Gastrocnemius medialis (tissue), 4 donors: ENCODE results near the gene ATXN7. TPM values are rescaled to one million over a fixed set of nuclear protein-coding genes. Genes with fewer than 3 reads are reported as not detected.

ENCODE experiments used
- ATAC-seq, 2 donors: fragments of 150-250 bp; one replicate each; pipeline ENCODE4 v1.9.1; 2016
- DNase-seq, 2 donors: peaks; one replicate each; pipeline ENCODE4 v3.0.0-alpha.2; 2019
- H3K27ac ChIP-seq, 4 donors: fragments of 200-600 bp; sonication (generic); 1 replicate in 1 of 4; 2 replicates in 3 of 4; pipeline ENCODE4 v1.5.1; 2016 to 2018; ENCODE audit warnings: mild to moderate bottlenecking in 2 of 4, moderate library complexity in 1 of 4
- H3K27me3 ChIP-seq, 3 donors: fragments of 200-600 bp; sonication (generic) in 2 of 3; 1 replicate in 1 of 3; 2 replicates in 2 of 3; pipeline versions ENCODE4 v1.5.1 to v1.6.0; 2016 to 2019; ENCODE audit warnings: mild to moderate bottlenecking in 1 of 3, moderate library complexity in 1 of 3
- H3K36me3 ChIP-seq, 2 donors: fragments of 200-600 bp; sonication (generic) in 1 of 2; one replicate each; pipeline ENCODE4 v1.5.1; 2017 to 2018
- H3K4me1 ChIP-seq, 2 donors: fragments of 200-600 bp; sonication (generic) in 1 of 2; one replicate each; pipeline ENCODE4 v1.5.1; 2016 to 2017; ENCODE audit warnings: mild to moderate bottlenecking in 2 of 2
- H3K4me3 ChIP-seq, 4 donors: fragments of 200-600 bp; sonication (generic) in 3 of 4; 1 replicate in 1 of 4; 2 replicates in 3 of 4; pipeline ENCODE4 v1.5.1; 2016 to 2019; ENCODE audit warnings: mild to moderate bottlenecking in 2 of 4
- H3K9me3 ChIP-seq, 3 donors: fragments of 200-600 bp; sonication (generic) in 2 of 3; 1 replicate in 1 of 3; 2 replicates in 2 of 3; pipeline ENCODE4 v1.5.1; 2016 to 2019
- CTCF ChIP-seq, 5 experiments: fragments of 450-650 bp in 3 of 5; fragments of 200-600 bp in 2 of 5; sonication (generic) in 2 of 5; IDR thresholded peaks in 4 of 5; conservative IDR thresholded peaks in 1 of 5; 1 replicate in 4 of 5; 2 replicates in 1 of 5; pipeline ENCODE4 v1.5.1; 2016 to 2019; ENCODE audit warnings: antibody characterized with exemption in 5 of 5, mild to moderate bottlenecking in 3 of 5, moderate library complexity in 3 of 5
- POLR2A ChIP-seq, 2 donors: fragments of 450-650 bp; IDR thresholded peaks; one replicate each; pipeline ENCODE4 v1.6.1; 2017; ENCODE audit warnings: antibody characterized with exemption in 2 of 2, mild to moderate bottlenecking in 2 of 2, moderate library complexity in 2 of 2
- in situ Hi-C, 4 donors: fragments of 200-750 bp; cut with MboI; loops; one replicate each; pipeline versions ENCODE4 v1.15.0 to v1.8.0; 2017; ENCODE audit warnings: low sequenced_read_pairs in 4 of 4
- intact Hi-C: fragments of 100-400 bp; cut with DNase I; formaldehyde crosslinking; loops from one replicate; pipeline ENCODE4 v1.15.1; 2023; ENCODE audit warnings: low total_unique reads
- total RNA-seq, 4 donors: library from RNA; depleted of rRNA; stranded (reverse); fragments of >200 nt; gene quantifications; one replicate each; pipeline versions ENCODE4 v1.1.0 to v1.2.3, GENCODE V29; 2016

The ATXN7 gene
- total RNA-seq, 4 donors from 2014 or later, result 14.5 to 27.4 (median 23.7) TPM

GRCh38 chr3:63895422-63896189 is 31.9 kb downstream of the ATXN7 start:
- H3K27ac ChIP-seq, result no peak overlapping the region
- in situ Hi-C loops, result no loop called here
- H3K27me3 ChIP-seq, result no peaks in the 10 kb centered on the region
- no peak for TF ChIP-seq POLR2A (IDR thresholded peaks at IDR 0.05)
- no peak for TF ChIP-seq CTCF (IDR thresholded peaks at IDR 0.05 in 4 of 5, conservative IDR thresholded peaks at IDR 0.05 in 1 of 5)
- intact Hi-C loops, result no loop called here
- peaks cover 23 to 35% of the 10 kb centered on the region in 2 donors for H3K4me1 ChIP-seq
- H3K9me3 ChIP-seq, result no peaks in the 10 kb centered on the region
- DNase-seq (no peak), ATAC-seq (no peak)
- no peaks in the 10 kb centered on the region for H3K36me3 ChIP-seq
- H3K4me3 ChIP-seq, result no peak overlapping the region

GRCh38 chr3:63896332-63897030 is 32.8 kb downstream of the ATXN7 start:
- Histone ChIP-seq H3K36me3 (no peaks in the 10 kb centered on the region), H3K9me3 (no peaks in the 10 kb centered on the region), H3K27ac (no peak overlapping the region), H3K4me1 (peaks cover 23 to 35% of the 10 kb centered on the region in 2 donors), H3K27me3 (no peaks in the 10 kb centered on the region), H3K4me3 (no peak overlapping the region)
- in situ Hi-C loops, result no loop called here
- no peak for ATAC-seq
- intact Hi-C loops, result no loop called here
- no peak for DNase-seq
- TF ChIP-seq POLR2A (IDR thresholded peaks at IDR 0.05), result no peak
- no peak for TF ChIP-seq CTCF (IDR thresholded peaks at IDR 0.05 in 4 of 5, conservative IDR thresholded peaks at IDR 0.05 in 1 of 5)

GRCh38 chr3:63900010-63900409 is 36.3 kb downstream of the ATXN7 start:
- ATAC-seq (no peak), DNase-seq (no peak)
- no peaks in the 10 kb centered on the region for H3K27me3 ChIP-seq
- in situ Hi-C loops, result no loop called here
- intact Hi-C loops, result no loop called here
- H3K36me3 ChIP-seq, result no peaks in the 10 kb centered on the region
- H3K4me1 ChIP-seq, result peaks cover 23 to 25% of the 10 kb centered on the region in 2 donors
- TF ChIP-seq POLR2A (IDR thresholded peaks at IDR 0.05) (no peak), CTCF (IDR thresholded peaks at IDR 0.05 in 4 of 5, conservative IDR thresholded peaks at IDR 0.05 in 1 of 5) (no peak)
- no peak overlapping the region for H3K27ac ChIP-seq
- no peaks in the 10 kb centered on the region for H3K9me3 ChIP-seq
- no peak overlapping the region for H3K4me3 ChIP-seq

- in situ Hi-C loops (no loop called here), intact Hi-C loops (no loop called here)
- Histone ChIP-seq H3K4me1 (peaks cover 21 to 23% of the 10 kb centered on the region in 2 donors), H3K27ac (no peak overlapping the region), H3K27me3 (no peaks in the 10 kb centered on the region), H3K9me3 (no peaks in the 10 kb centered on the region), H3K36me3 (no peaks in the 10 kb centered on the region), H3K4me3 (no peak overlapping the region)
- no peak for DNase-seq
- no peak for ATAC-seq
- TF ChIP-seq POLR2A (IDR thresholded peaks at IDR 0.05) (no peak), CTCF (IDR thresholded peaks at IDR 0.05 in 4 of 5, conservative IDR thresholded peaks at IDR 0.05 in 1 of 5) (no peak)
Observed at GRCh38 chr3:63900459-63900858, 36.8 kb downstream of the ATXN7 start.
